ENCODE measurements around the gene GPR84.
"Not testable (repeated sequence)": the region's sequence is repeated elsewhere in the genome, so short reads cannot be mapped to it uniquely, and the experiment has no call there.

Gene GPR84

GRCh38 chr12:54354271-54354670 lies 10.0 kb downstream of the GPR84 start:
- not testable (repeated sequence) for DNase-seq

GRCh38 chr12:54352891-54353874 lies 11.1 kb downstream of the GPR84 start:
- no peak for DNase-seq

- no peak for DNase-seq
These were observed 12.2 kb downstream of the GPR84 start for GRCh38 chr12:54352022-54352531.

- no peak for DNase-seq
These were observed 12.9 kb downstream of the GPR84 start for GRCh38 chr12:54351341-54351740.

GRCh38 chr12:54350743-54351142 lies 13.5 kb downstream of the GPR84 start:
- DNase-seq: no peak

GRCh38 chr12:54349679-54350078 lies 14.6 kb downstream of the GPR84 start:
- no peak for DNase-seq

GRCh38 chr12:54349036-54349435 lies 15.2 kb downstream of the GPR84 start:
- no peak for DNase-seq

GRCh38 chr12:54341378-54342300 lies 22.6 kb downstream of the GPR84 start:
- no peak for DNase-seq

GRCh38 chr12:54340846-54341245 lies 23.4 kb downstream of the GPR84 start:
- DNase-seq: no peak

GRCh38 chr12:54338698-54339296 lies 25.5 kb downstream of the GPR84 start:
- DNase-seq: no peak

- DNase-seq: no peak
These were observed 26.2 kb downstream of the GPR84 start for GRCh38 chr12:54337854-54338650.

GRCh38 chr12:54337280-54337842 lies 26.9 kb downstream of the GPR84 start:
- DNase-seq: no peak

GRCh38 chr12:54333420-54334034 lies 30.8 kb downstream of the GPR84 start:
- no peak for DNase-seq

- DNase-seq: no peak
These were observed 32.8 kb downstream of the GPR84 start for GRCh38 chr12:54331461-54331860.

GRCh38 chr12:54330442-54330841 lies 33.8 kb downstream of the GPR84 start:
- no peak for DNase-seq

GRCh38 chr12:54329759-54330158 lies 34.5 kb downstream of the GPR84 start:
- no peak for DNase-seq

- no peak for DNase-seq
These were observed 35.5 kb downstream of the GPR84 start for GRCh38 chr12:54328595-54329337.

- DNase-seq: not testable (repeated sequence)
These were observed 38.7 kb downstream of the GPR84 start for GRCh38 chr12:54325442-54326109.

GRCh38 chr12:54324617-54325441 lies 39.5 kb downstream of the GPR84 start, which contains the start of gene COPZ1:
Gene COPZ1 (plus strand): TSS chr12:54325131. CDS start chr12:54325164, 33 bp downstream.
- DNase-seq: peak; percentile 99

All from CD4-positive, alpha-beta T cell treated with Interleukin-4 for 4 hours (primary cell).